SK-N-MC (cell line): ENCODE measurements around the gene OPN4.

Experiments used
- EZH2 ChIP-seq: fragments of 200-600 bp; sonication (generic); IDR thresholded peaks from one replicate; pipeline ENCODE4 v1.6.1; 2017; ENCODE audit warnings: antibody characterized with exemption
- POLR2AphosphoS5 ChIP-seq: IDR thresholded peaks from 2 replicates; pipeline ENCODE4 v1.6.1; 2012; ENCODE audit warnings: mild to moderate bottlenecking, low read depth, low read length, borderline replicate concordance

DNA sequence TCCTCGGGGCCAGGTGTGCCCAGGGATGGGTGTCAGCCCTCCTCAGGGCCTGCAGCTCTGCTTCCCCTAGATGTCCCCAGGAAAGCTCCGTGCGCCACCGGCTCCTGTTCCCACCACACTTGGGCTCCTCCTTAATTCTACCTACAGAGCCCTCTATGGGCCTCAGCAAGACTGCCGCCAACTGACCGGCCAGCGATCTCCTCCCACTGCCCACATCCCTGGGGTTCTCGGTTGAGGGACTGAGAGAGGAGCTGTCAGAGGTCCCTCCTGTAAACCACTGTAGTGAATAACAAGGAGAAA, 8.6 kb downstream of the OPN4 start:
- TF ChIP-seq POLR2AphosphoS5 = no peak
- TF ChIP-seq EZH2 = no peak
